ENCODE results near the gene PPP3CB. TPM values are rescaled to one million over a fixed set of nuclear protein-coding genes. Genes with fewer than 3 reads are reported as not detected.

PPP3CB gene
- total and polyA plus RNA-seq, 7 donors: 21.0 to 103 (median 75.5) TPM

DNA sequence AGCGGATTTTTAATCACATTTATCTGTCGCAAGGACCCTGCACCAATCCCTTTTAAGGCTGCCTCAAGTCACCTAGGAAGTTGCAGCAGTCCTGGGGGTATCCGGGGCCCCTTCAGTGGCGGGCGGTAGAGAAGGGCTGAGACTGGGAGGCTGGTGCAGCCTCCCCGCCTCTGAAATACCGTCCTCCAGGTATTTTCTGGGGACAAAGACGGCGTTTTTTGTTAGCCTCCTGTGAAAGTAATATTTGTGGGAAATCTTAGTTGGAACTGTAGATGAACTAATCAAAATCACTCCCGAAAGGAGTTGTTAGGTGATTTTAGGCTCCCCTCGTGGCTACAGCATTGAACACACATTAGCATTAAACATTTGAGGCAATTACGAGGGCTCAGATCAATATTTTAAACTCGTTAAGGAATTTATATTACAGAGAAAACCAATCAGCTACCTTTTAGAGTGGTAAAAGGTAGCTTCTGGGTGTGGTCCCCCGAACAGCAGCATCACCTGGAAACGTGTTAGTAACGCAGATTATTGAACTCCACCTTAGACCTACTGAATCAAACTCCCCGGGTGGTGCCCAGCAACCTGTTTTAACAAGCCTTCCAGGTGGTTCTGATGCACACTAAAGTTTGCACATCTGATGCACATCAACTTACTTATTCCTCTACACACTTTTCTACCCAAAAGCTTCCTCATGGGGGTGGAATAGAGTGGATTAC, 81.4 kb downstream of the PPP3CB start:
- Histone ChIP-seq H3K27ac (peak overlapping the region; percentile 90 to 95 (median 92)), H3K9me3 (no peaks in the 10 kb centered on the region), H3K4me1 (peaks cover 0 to 26% (median 22%) of the 10 kb centered on the region in 4 donors), H3K36me3 (no peaks in the 10 kb centered on the region), H3K27me3 (no peaks in the 10 kb centered on the region), H3K4me3 (peak overlapping the region; percentile 76 to 82 (median 77))
- no peak for DNase-seq
- intact Hi-C loops (cut with DNase I): loop anchor here (5.0 kb wide), 2 partner anchors 83 to 162 kb away; partner anchors contain the start of genes MRPS16 and PPP3CB
- 1 to 3% methylated on average over 17 of the region's 17 CpGs for WGBS, 2 donors
- TF ChIP-seq EP300 (IDR thresholded peaks at IDR 0.05) (no peak), POLR2A (IDR thresholded peaks at IDR 0.05) (no peak), POLR2AphosphoS5 (IDR thresholded peaks at IDR 0.05) (no peak)
- TF ChIP-seq, protein P1, sequence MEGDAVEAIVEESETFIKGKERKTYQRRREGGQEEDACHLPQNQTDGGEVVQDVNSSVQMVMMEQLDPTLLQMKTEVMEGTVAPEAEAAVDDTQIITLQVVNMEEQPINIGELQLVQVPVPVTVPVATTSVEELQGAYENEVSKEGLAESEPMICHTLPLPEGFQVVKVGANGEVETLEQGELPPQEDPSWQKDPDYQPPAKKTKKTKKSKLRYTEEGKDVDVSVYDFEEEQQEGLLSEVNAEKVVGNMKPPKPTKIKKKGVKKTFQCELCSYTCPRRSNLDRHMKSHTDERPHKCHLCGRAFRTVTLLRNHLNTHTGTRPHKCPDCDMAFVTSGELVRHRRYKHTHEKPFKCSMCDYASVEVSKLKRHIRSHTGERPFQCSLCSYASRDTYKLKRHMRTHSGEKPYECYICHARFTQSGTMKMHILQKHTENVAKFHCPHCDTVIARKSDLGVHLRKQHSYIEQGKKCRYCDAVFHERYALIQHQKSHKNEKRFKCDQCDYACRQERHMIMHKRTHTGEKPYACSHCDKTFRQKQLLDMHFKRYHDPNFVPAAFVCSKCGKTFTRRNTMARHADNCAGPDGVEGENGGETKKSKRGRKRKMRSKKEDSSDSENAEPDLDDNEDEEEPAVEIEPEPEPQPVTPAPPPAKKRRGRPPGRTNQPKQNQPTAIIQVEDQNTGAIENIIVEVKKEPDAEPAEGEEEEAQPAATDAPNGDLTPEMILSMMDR (IDR thresholded peaks at IDR 0.05): no peak

DNA sequence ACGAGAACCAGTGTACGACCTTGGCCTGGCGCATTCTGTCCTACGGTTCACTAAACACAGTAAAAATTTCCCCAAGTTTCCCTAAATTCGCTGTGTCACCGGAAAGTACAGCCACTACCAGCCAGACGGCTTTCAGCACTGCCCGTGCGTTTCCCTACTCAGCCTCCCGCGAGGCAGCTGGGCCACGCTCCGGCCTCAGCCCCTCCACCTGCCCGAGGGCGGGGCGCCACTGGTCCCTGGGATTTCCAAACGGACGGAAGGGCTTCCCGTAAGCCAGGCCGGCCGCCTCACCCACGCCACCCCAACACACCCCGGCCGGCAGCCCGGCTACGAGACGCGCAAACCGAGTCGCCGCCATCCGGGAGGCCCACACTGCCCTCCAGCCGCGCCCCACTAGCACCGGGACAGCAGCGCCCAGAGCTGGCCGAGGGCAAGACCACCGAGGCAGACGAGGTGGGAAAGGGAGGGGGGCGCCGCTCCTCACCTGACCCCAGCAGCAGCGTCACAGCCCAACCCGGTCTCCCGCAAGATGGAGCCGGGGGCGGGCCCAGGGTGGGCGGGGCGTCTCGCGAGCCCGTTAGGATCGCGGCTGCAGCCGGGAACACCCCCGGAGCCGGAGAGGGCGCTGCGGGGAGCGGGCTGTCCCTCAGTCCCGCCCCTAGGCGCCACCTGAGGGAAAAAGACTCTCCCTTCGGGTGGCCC, 82.1 kb downstream of the PPP3CB start, which contains the start of gene ANXA7:
Gene ANXA7 (minus strand): TSS at position 531 of the 702 bp plus-strand sequence. CDS start 13,202 bp downstream, outside the sequence.
- H3K4me1 ChIP-seq: peaks cover 0 to 32% (median 23%) of the 10 kb centered on the region in 4 donors
- WGBS, 2 donors: 0 to 1% methylated on average over 62 of the region's 62 CpGs
- peak within 1 kb of the TSS; percentile 90 to 95 (median 92) for H3K27ac ChIP-seq
- peak; percentile 96 for DNase-seq
- no peaks in the 10 kb centered on the region for H3K36me3 ChIP-seq
- no peaks in the 10 kb centered on the region for H3K9me3 ChIP-seq
- peak within 1 kb of the TSS; percentile 76 to 82 (median 77) for H3K4me3 ChIP-seq
- intact Hi-C loops (cut with DNase I): loop anchor here (5.0 kb wide), 2 partner anchors 84 to 161 kb away; partner anchors contain the start of genes MRPS16 and PPP3CB
- H3K27me3 ChIP-seq: no peaks in the 10 kb centered on the region
- no peak for TF ChIP-seq EP300 (IDR thresholded peaks at IDR 0.05)
- TF ChIP-seq POLR2A (IDR thresholded peaks at IDR 0.05): peak; percentile 69 to 71
- TF ChIP-seq, protein P1 (IDR thresholded peaks at IDR 0.05): peak in 2 of 4 experiments; percentile 13 to 19
- TF ChIP-seq POLR2AphosphoS5 (IDR thresholded peaks at IDR 0.05): peak; percentile 91 to 96 (median 96)

DNA sequence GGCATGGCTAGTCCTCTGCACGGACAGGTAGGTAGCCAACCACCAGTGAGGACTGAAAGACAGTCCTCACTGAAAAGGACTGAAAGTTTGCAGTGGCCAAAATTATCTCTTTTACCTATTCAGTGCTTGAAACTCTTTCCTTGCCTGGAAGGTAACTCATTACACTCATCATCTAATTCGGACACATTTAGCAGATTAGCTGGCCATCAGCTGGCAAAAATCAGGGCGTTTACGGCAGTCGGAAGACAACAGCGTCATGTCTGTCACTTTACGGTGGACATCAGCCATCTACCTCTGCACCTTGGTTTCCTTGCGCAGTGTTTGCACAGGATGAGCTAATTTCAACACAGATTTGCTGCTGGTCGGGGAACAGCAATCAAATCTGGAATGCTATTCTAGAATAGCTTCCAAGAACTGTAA, 82.7 kb downstream of the PPP3CB start:
- WGBS, 2 donors: 1% methylated on average over 9 of the region's 9 CpGs
- peak overlapping the region; percentile 76 to 82 (median 77) for H3K4me3 ChIP-seq
- H3K4me1 ChIP-seq: peaks cover 0 to 34% (median 23%) of the 10 kb centered on the region in 4 donors
- H3K27me3 ChIP-seq: no peaks in the 10 kb centered on the region
- peak; percentile 73 for DNase-seq
- peak overlapping the region; percentile 90 to 95 (median 92) for H3K27ac ChIP-seq
- TF ChIP-seq, protein P1 (IDR thresholded peaks at IDR 0.05): no peak
- TF ChIP-seq POLR2AphosphoS5 (IDR thresholded peaks at IDR 0.05): no peak
- no peak for TF ChIP-seq EP300 (IDR thresholded peaks at IDR 0.05)
- H3K36me3 ChIP-seq: no peaks in the 10 kb centered on the region
- no peaks in the 10 kb centered on the region for H3K9me3 ChIP-seq
- intact Hi-C loops (cut with DNase I): loop anchor here (5.0 kb wide), 2 partner anchors 84 to 161 kb away; partner anchors contain the start of genes MRPS16 and PPP3CB

DNA sequence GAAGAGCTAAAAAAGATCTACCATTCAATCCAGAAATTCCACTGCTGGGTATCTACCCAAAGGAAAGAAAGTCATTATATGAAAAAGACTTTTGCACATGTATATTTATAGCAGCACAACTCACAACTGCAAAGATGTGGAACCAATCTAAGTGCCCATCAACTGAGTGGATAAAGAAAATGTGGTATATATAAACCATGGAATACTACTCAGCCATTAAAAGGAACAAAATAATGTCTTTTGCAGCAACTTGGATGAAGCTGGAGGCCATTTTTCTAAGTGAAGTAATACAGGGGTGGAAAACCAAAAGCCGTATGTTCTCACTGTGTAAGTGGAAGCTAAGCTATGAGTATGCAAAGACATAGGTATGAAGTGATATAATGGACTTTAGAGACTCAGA, 84.9 kb downstream of the PPP3CB start:
- WGBS, 2 donors: 95 to 99% methylated on average over 1 of the region's 1 CpG
- peaks cover 0 to 34% (median 23%) of the 10 kb centered on the region in 4 donors for H3K4me1 ChIP-seq
- H3K4me3 ChIP-seq: no peak overlapping the region
- H3K27me3 ChIP-seq: no peaks in the 10 kb centered on the region
- H3K36me3 ChIP-seq: peaks cover 0 to 4% (median 0%) of the 10 kb centered on the region in 4 donors
- intact Hi-C loops (cut with DNase I): loop anchor here (5.0 kb wide), 2 partner anchors 86 to 159 kb away; partner anchors contain the start of genes MRPS16 and PPP3CB
- DNase-seq: no peak
- no peaks in the 10 kb centered on the region for H3K9me3 ChIP-seq
- TF ChIP-seq EP300 (IDR thresholded peaks at IDR 0.05) (no peak), POLR2A (IDR thresholded peaks at IDR 0.05) (no peak), POLR2AphosphoS5 (IDR thresholded peaks at IDR 0.05) (no peak)
- TF ChIP-seq, protein P1 (IDR thresholded peaks at IDR 0.05): no peak
- H3K27ac ChIP-seq: no peak overlapping the region
